ENCODE measurements around the gene CELF5. TPM values are rescaled to one million over a fixed set of nuclear protein-coding genes. Genes with fewer than 3 reads are reported as not detected.

Gene CELF5
- total and polyA plus RNA-seq, 2 experiments from 2014 or later: 1.1 TPM; not detected in 1

- Histone ChIP-seq H3K27me3 (replicated peaks; ENCODE audit: insufficient read depth) (peaks cover 35% of the 10 kb centered on the region), H3K9me2 (ENCODE audit: insufficient read depth) (no peaks in the 10 kb centered on the region), H3F3A (ENCODE audit: insufficient read depth) (no peaks in the 10 kb centered on the region), H3K4me2 (ENCODE audit: unreplicated experiment) (no peak overlapping the region), H2AFZ (no peak overlapping the region), H3K79me2 (ENCODE audit: insufficient read depth) (no peaks in the 10 kb centered on the region), H3K4me1 (ENCODE audit: insufficient read depth) (no peaks in the 10 kb centered on the region), H3K27ac (no peak overlapping the region), H3K36me3 (ENCODE audit: low read depth) (no peaks in the 10 kb centered on the region), H3K9me3 (ENCODE audit: low read depth) (no peaks in the 10 kb centered on the region), H4K20me1 (ENCODE audit: insufficient read depth) (no peaks in the 10 kb centered on the region), H3K9ac (no peak overlapping the region), H3K4me3 (no peak overlapping the region)
- no peak for DNase-seq
- WGBS, 2 experiments (ENCODE audit: low coverage in 1 of 2, low lambda C conversion rate in 2 of 2, missing lambda C conversion rate in 2 of 2): 36 to 61% methylated on average over 7 to 16 of the region's 16 CpGs
- in situ Hi-C loops (cut with MboI): no loop called here
- TF ChIP-seq EZH2phosphoT487 (IDR thresholded peaks at IDR 0.05; ENCODE audit: insufficient read depth, low read depth) (no peak), EZH2 (IDR thresholded peaks at IDR 0.05; ENCODE audit: insufficient read depth, poor library complexity, severe bottlenecking) (no peak)
Measured at GRCh38 chr19:3225677-3226093, 1.2 kb downstream of the CELF5 start.

GRCh38 chr19:3227054-3227626 is 2.7 kb downstream of the CELF5 start:
- H3K4me1 ChIP-seq (ENCODE audit: insufficient read depth): no peaks in the 10 kb centered on the region
- H3K4me2 ChIP-seq (ENCODE audit: unreplicated experiment): no peak overlapping the region
- H3K9me3 ChIP-seq (ENCODE audit: low read depth): no peaks in the 10 kb centered on the region
- H3K79me2 ChIP-seq (ENCODE audit: insufficient read depth): no peaks in the 10 kb centered on the region
- no peaks in the 10 kb centered on the region for H4K20me1 ChIP-seq (ENCODE audit: insufficient read depth)
- no peak overlapping the region for H2AFZ ChIP-seq
- H3K4me3 ChIP-seq: no peak overlapping the region
- no peak for TF ChIP-seq EZH2phosphoT487 (IDR thresholded peaks at IDR 0.05; ENCODE audit: insufficient read depth, low read depth)
- TF ChIP-seq EZH2 (IDR thresholded peaks at IDR 0.05; ENCODE audit: insufficient read depth, poor library complexity, severe bottlenecking): no peak
- H3K27me3 ChIP-seq (replicated peaks; ENCODE audit: insufficient read depth): peaks cover 35% of the 10 kb centered on the region
- in situ Hi-C loops (cut with MboI): no loop called here
- H3K9ac ChIP-seq: no peak overlapping the region
- no peaks in the 10 kb centered on the region for H3K36me3 ChIP-seq (ENCODE audit: low read depth)
- no peak for DNase-seq
- H3F3A ChIP-seq (ENCODE audit: insufficient read depth): no peaks in the 10 kb centered on the region
- H3K9me2 ChIP-seq (ENCODE audit: insufficient read depth): no peaks in the 10 kb centered on the region
- WGBS, 2 experiments (ENCODE audit: low coverage in 1 of 2, low lambda C conversion rate in 2 of 2, missing lambda C conversion rate in 2 of 2): 41 to 52% methylated on average over 12 of the region's 12 CpGs
- H3K27ac ChIP-seq: no peak overlapping the region

- peaks cover 32% of the 10 kb centered on the region for H3K27me3 ChIP-seq (replicated peaks; ENCODE audit: insufficient read depth)
- no peak overlapping the region for H3K27ac ChIP-seq
Measured at GRCh38 chr19:3229346-3229743, 4.9 kb downstream of the CELF5 start.

GRCh38 chr19:3229888-3230496 is 5.5 kb downstream of the CELF5 start:
- H3K9me2 ChIP-seq (ENCODE audit: insufficient read depth): no peaks in the 10 kb centered on the region
- H3K79me2 ChIP-seq (ENCODE audit: insufficient read depth): no peaks in the 10 kb centered on the region
- TF ChIP-seq EZH2 (IDR thresholded peaks at IDR 0.05; ENCODE audit: insufficient read depth, poor library complexity, severe bottlenecking) (no peak), EZH2phosphoT487 (IDR thresholded peaks at IDR 0.05; ENCODE audit: insufficient read depth, low read depth) (no peak)
- H3K36me3 ChIP-seq (ENCODE audit: low read depth): no peaks in the 10 kb centered on the region
- WGBS, 2 experiments (ENCODE audit: low coverage in 1 of 2, low lambda C conversion rate in 2 of 2, missing lambda C conversion rate in 2 of 2): 72 to 77% methylated on average over 4 of the region's 4 CpGs
- H3K4me3 ChIP-seq: no peak overlapping the region
- no peak overlapping the region for H2AFZ ChIP-seq
- no peak overlapping the region for H3K9ac ChIP-seq
- H4K20me1 ChIP-seq (ENCODE audit: insufficient read depth): no peaks in the 10 kb centered on the region
- no peak for DNase-seq
- H3K27me3 ChIP-seq (replicated peaks; ENCODE audit: insufficient read depth): peaks cover 32% of the 10 kb centered on the region
- H3K27ac ChIP-seq: no peak overlapping the region
- in situ Hi-C loops (cut with MboI): no loop called here
- H3K4me2 ChIP-seq (ENCODE audit: unreplicated experiment): no peak overlapping the region
- no peaks in the 10 kb centered on the region for H3K4me1 ChIP-seq (ENCODE audit: insufficient read depth)
- H3F3A ChIP-seq (ENCODE audit: insufficient read depth): no peaks in the 10 kb centered on the region
- no peaks in the 10 kb centered on the region for H3K9me3 ChIP-seq (ENCODE audit: low read depth)

More at GRCh38 chr19:3229346-3229743, 4.9 kb downstream of the CELF5 start:
- H3K9me3 ChIP-seq (ENCODE audit: low read depth): no peaks in the 10 kb centered on the region
- H3F3A ChIP-seq (ENCODE audit: insufficient read depth): no peaks in the 10 kb centered on the region
- no peak overlapping the region for H2AFZ ChIP-seq
- no peaks in the 10 kb centered on the region for H3K36me3 ChIP-seq (ENCODE audit: low read depth)
- WGBS, 2 experiments (ENCODE audit: low coverage in 1 of 2, low lambda C conversion rate in 2 of 2, missing lambda C conversion rate in 2 of 2): 40 to 41% methylated on average over 9 of the region's 9 CpGs
- H3K9me2 ChIP-seq (ENCODE audit: insufficient read depth): no peaks in the 10 kb centered on the region
- no peaks in the 10 kb centered on the region for H4K20me1 ChIP-seq (ENCODE audit: insufficient read depth)
- H3K4me1 ChIP-seq (ENCODE audit: insufficient read depth): no peaks in the 10 kb centered on the region
- no peak overlapping the region for H3K4me3 ChIP-seq
- no peak for DNase-seq
- TF ChIP-seq EZH2phosphoT487 (IDR thresholded peaks at IDR 0.05; ENCODE audit: insufficient read depth, low read depth) (no peak), EZH2 (IDR thresholded peaks at IDR 0.05; ENCODE audit: insufficient read depth, poor library complexity, severe bottlenecking) (no peak)
- no peaks in the 10 kb centered on the region for H3K79me2 ChIP-seq (ENCODE audit: insufficient read depth)
- H3K9ac ChIP-seq: no peak overlapping the region
- H3K4me2 ChIP-seq (ENCODE audit: unreplicated experiment): no peak overlapping the region
- in situ Hi-C loops (cut with MboI): no loop called here

All from GM23248 (cell line).